OCI-LY3 (cell line): Measurements from ENCODE around the gene PALLD.

Experiments
- H2AFZ ChIP-seq: fragments of 200-600, 300-600 bp; shearing (Covaris generic); 2 replicates; pipeline ENCODE4 v1.6.0; 2014; ENCODE audit warnings: antibody characterized with exemption, low read depth, low read length
- H3K27ac ChIP-seq: fragments of 200-600, 300-600 bp; sonication (generic); 2 replicates; pipeline ENCODE4 v1.5.1; 2014; ENCODE audit warnings: mild to moderate bottlenecking, low read length, moderate library complexity, mixed read lengths
- H3K27me3 ChIP-seq: fragments of 200-600, 300-600 bp; sonication (generic); 2 replicates; pipeline ENCODE4 v1.6.1; 2014; ENCODE audit warnings: low read depth, low read length, mixed read lengths
- H3K36me3 ChIP-seq: fragments of 200-600, 300-600 bp; sonication (generic); replicated peaks from 2 replicates; pipeline ENCODE3; 2014; ENCODE audit warnings: low read depth, low read length, mixed read lengths
- H3K4me1 ChIP-seq: fragments of 300-600, 200-600 bp; sonication (generic); 2 replicates; pipeline ENCODE4 v1.6.1; 2014; ENCODE audit warnings: low read length, mixed read lengths
- H3K4me2 ChIP-seq: fragments of 200-600, 300-600 bp; sonication (generic); 2 replicates; pipeline ENCODE4 v1.6.1; 2014; ENCODE audit warnings: low read length, mixed read lengths
- H3K4me3 ChIP-seq: fragments of 300-600, 200-600 bp; sonication (generic); 2 replicates; pipeline ENCODE4 v1.5.1; 2014; ENCODE audit warnings: antibody characterized with exemption, mild to moderate bottlenecking, low read length, moderate library complexity
- H3K79me2 ChIP-seq: fragments of 300-600, 200-600 bp; shearing (Covaris generic); 2 replicates; pipeline ENCODE4 v1.6.1; 2014; ENCODE audit warnings: mild to moderate bottlenecking, low read length, mixed read lengths
- H3K9ac ChIP-seq: fragments of 300-600, 200-600 bp; shearing (Covaris generic); 2 replicates; pipeline ENCODE4 v1.6.0; 2014; ENCODE audit warnings: mild to moderate bottlenecking, low read length, moderate library complexity
- H3K9me3 ChIP-seq: fragments of 200-600, 300-600 bp; shearing (Covaris generic); 2 replicates; pipeline ENCODE4 v1.6.1; 2014; ENCODE audit warnings: low read length, mixed read lengths; ENCODE audit not compliant: insufficient read depth
- H4K20me1 ChIP-seq: fragments of 200-600, 300-600 bp; sonication (generic); 2 replicates; pipeline ENCODE4 v1.6.1; 2016; ENCODE audit warnings: low read length, mixed read lengths; ENCODE audit not compliant: insufficient read depth
- CTCF ChIP-seq: fragments of 200-600, 300-600 bp; sonication (generic); IDR thresholded peaks from 2 replicates; pipeline ENCODE4 v1.5.1; 2014; ENCODE audit warnings: antibody characterized with exemption, low read length, low read depth
- EZH2phosphoT487 ChIP-seq: fragments of 200-600 bp; shearing (Covaris generic); IDR thresholded peaks from 2 replicates; pipeline ENCODE4 v1.6.1; 2018; ENCODE audit warnings: antibody characterized with exemption, mixed run types, low read depth

The PALLD gene

GRCh38 chr4:168652755-168653154 lies 155.9 kb downstream of the PALLD start:
- TF ChIP-seq EZH2phosphoT487 (no peak), CTCF (no peak)
- Histone ChIP-seq H3K4me3 (no peak overlapping the region), H3K36me3 (no peaks in the 10 kb centered on the region), H3K9ac (no peak overlapping the region), H4K20me1 (no peaks in the 10 kb centered on the region), H3K27me3 (peaks cover 45% of the 10 kb centered on the region), H2AFZ (no peak overlapping the region), H3K4me1 (no peaks in the 10 kb centered on the region), H3K9me3 (no peaks in the 10 kb centered on the region), H3K27ac (no peak overlapping the region), H3K4me2 (no peak overlapping the region), H3K79me2 (no peaks in the 10 kb centered on the region)

- H4K20me1 ChIP-seq: no peaks in the 10 kb centered on the region
- no peak overlapping the region for H3K9ac ChIP-seq
- no peak overlapping the region for H3K4me2 ChIP-seq
- H3K9me3 ChIP-seq: no peaks in the 10 kb centered on the region
- H2AFZ ChIP-seq: no peak overlapping the region
- TF ChIP-seq EZH2phosphoT487 (no peak), CTCF (no peak)
- peaks cover 45% of the 10 kb centered on the region for H3K27me3 ChIP-seq
- H3K4me3 ChIP-seq: no peak overlapping the region
- no peaks in the 10 kb centered on the region for H3K4me1 ChIP-seq
- H3K27ac ChIP-seq: no peak overlapping the region
- no peaks in the 10 kb centered on the region for H3K79me2 ChIP-seq
- H3K36me3 ChIP-seq: no peaks in the 10 kb centered on the region
Measured at GRCh38 chr4:168654104-168654847, 157.4 kb downstream of the PALLD start.

GRCh38 chr4:168654848-168655174 lies 158.0 kb downstream of the PALLD start:
- H4K20me1 ChIP-seq: no peaks in the 10 kb centered on the region
- H3K27me3 ChIP-seq: peaks cover 45% of the 10 kb centered on the region
- no peak overlapping the region for H3K9ac ChIP-seq
- no peak for TF ChIP-seq CTCF
- TF ChIP-seq EZH2phosphoT487: no peak
- H3K4me3 ChIP-seq: no peak overlapping the region
- no peaks in the 10 kb centered on the region for H3K4me1 ChIP-seq
- no peaks in the 10 kb centered on the region for H3K36me3 ChIP-seq
- H3K4me2 ChIP-seq: peak overlapping the region; percentile 18; the same call in 1 of the 2 replicates
- no peaks in the 10 kb centered on the region for H3K9me3 ChIP-seq
- no peak overlapping the region for H2AFZ ChIP-seq
- no peak overlapping the region for H3K27ac ChIP-seq
- H3K79me2 ChIP-seq: no peaks in the 10 kb centered on the region

- H3K79me2 ChIP-seq: no peaks in the 10 kb centered on the region
- H3K27me3 ChIP-seq: peaks cover 44% of the 10 kb centered on the region
- H3K4me2 ChIP-seq: peak overlapping the region; percentile 18; the same call in 1 of the 2 replicates
- TF ChIP-seq EZH2phosphoT487: no peak
- no peak for TF ChIP-seq CTCF
- H3K4me1 ChIP-seq: no peaks in the 10 kb centered on the region
- H3K4me3 ChIP-seq: no peak overlapping the region
- no peak overlapping the region for H3K9ac ChIP-seq
- no peak overlapping the region for H2AFZ ChIP-seq
- H4K20me1 ChIP-seq: no peaks in the 10 kb centered on the region
- no peaks in the 10 kb centered on the region for H3K9me3 ChIP-seq
- no peak overlapping the region for H3K27ac ChIP-seq
- H3K36me3 ChIP-seq: no peaks in the 10 kb centered on the region
Measured at GRCh38 chr4:168655182-168655581, 158.3 kb downstream of the PALLD start.
